GM12878 (cell line): ENCODE data around the gene FKRP. TPM values are rescaled to one million over a fixed set of nuclear protein-coding genes. Genes with fewer than 3 reads are reported as not detected.

Source experiments
- ATAC-seq: fragments of 200-7000 bp; cut with Tn5 transposase; 3 replicates; pipeline ENCODE4 v1.9.1; 2020; ENCODE audit warnings: mild to moderate bottlenecking, moderate library complexity
- BruUV-seq: library from RNA; stranded (reverse); fragments of 400-500 nt; replicated peaks from 2 replicates; lab custom pipeline; 2021; lab: Mats Ljungman, UMichigan
- CTCF ChIA-PET: fragments of 300-600 bp; sonication (Branson Sonifier 250); formaldehyde crosslinking; extraction: SDS; loops from one replicate; lab custom pipeline; 2021; ENCODE audit warnings: inconsistent platforms; lab: Yijun Ruan, JAX
- POLR2A ChIA-PET: fragments of 350-600 bp; formaldehyde crosslinking; extraction: SDS; loops from one replicate; lab custom pipeline; 2021; ENCODE audit warnings: inconsistent platforms; lab: Charles Lee
- RAD21 ChIA-PET: fragments of 300-600 bp; sonication (Branson Sonifier 250); formaldehyde crosslinking; loops from one replicate; lab custom pipeline; 2023; ENCODE audit warnings: antibody characterized with exemption; ENCODE audit not compliant: unreplicated experiment; lab: Charles Lee
- SMC1A ChIA-PET: fragments of 300-600 bp; sonication (Branson Sonifier 250); formaldehyde crosslinking; loops from one replicate; lab custom pipeline; 2023; ENCODE audit not compliant: unreplicated experiment, uncharacterized antibody; lab: Charles Lee
- DNase-seq: peaks from one replicate; pipeline ENCODE4 v3.0.0-alpha.2; 2011; ENCODE audit warnings: low read depth, low spot score
- FAIRE-seq: peaks from 3 replicates; lab custom pipeline; 2011; peaks lifted over from hg19 to GRCh38; lab: Jason Lieb, UNC
- H2AFZ ChIP-seq: 2 replicates; pipeline ENCODE4 v1.6.0; 2011; ENCODE audit warnings: low read depth, low read length, control low read depth; ENCODE audit not compliant: control insufficient read depth
- H3K27ac ChIP-seq: 2 replicates; pipeline ENCODE4 v1.5.1; 2011; ENCODE audit warnings: control low read depth; ENCODE audit not compliant: control insufficient read depth, insufficient read depth
- H3K27me3 ChIP-seq, 2 experiments: replicated peaks in 1 of 2; 2 replicates each; pipeline versions ENCODE4 v1.6.0 to v1.6.1; 2011; ENCODE audit warnings: low read length in 1 of 2; ENCODE audit not compliant: control insufficient read depth in 2 of 2, insufficient read depth in 2 of 2
- H3K36me3 ChIP-seq, 2 experiments: 2 replicates each; pipeline ENCODE4 v1.5.1; 2011; ENCODE audit warnings: low read length in 1 of 2; ENCODE audit not compliant: control insufficient read depth in 2 of 2, insufficient read depth in 2 of 2
- H3K4me1 ChIP-seq: 2 replicates; pipeline ENCODE4 v1.6.1; 2011; ENCODE audit warnings: mild to moderate bottlenecking, low read length, moderate library complexity, mixed read lengths; ENCODE audit not compliant: control insufficient read depth, insufficient read depth
- H3K4me2 ChIP-seq: 2 replicates; pipeline ENCODE4 v1.6.0; 2011; ENCODE audit warnings: control low read depth; ENCODE audit not compliant: control insufficient read depth, insufficient read depth
- H3K4me3 ChIP-seq: fragments of 200-600 bp; sonication (generic); 2 replicates; pipeline ENCODE4 v1.5.1; 2016
- H3K79me2 ChIP-seq: 2 replicates; pipeline ENCODE4 v1.6.0; 2011; ENCODE audit warnings: low read length; ENCODE audit not compliant: control insufficient read depth, insufficient read depth
- H3K9ac ChIP-seq: 2 replicates; pipeline ENCODE4 v1.8.0; 2011; ENCODE audit warnings: low read length, control low read depth, mixed read lengths; ENCODE audit not compliant: control insufficient read depth, insufficient read depth
- H3K9me3 ChIP-seq: replicated peaks from 3 replicates; pipeline ENCODE4 v1.5.1; 2011; ENCODE audit warnings: mild to moderate bottlenecking, low read length; ENCODE audit not compliant: control insufficient read depth, insufficient read depth
- H4K20me1 ChIP-seq: 2 replicates; pipeline ENCODE4 v1.6.0; 2011; ENCODE audit not compliant: control insufficient read depth, insufficient read depth
- IKZF1 ChIP-seq: fragments of 450-650 bp; conservative IDR thresholded peaks from 2 replicates; pipeline ENCODE4 v1.6.1; 2017; ENCODE audit warnings: antibody characterized with exemption, mild to moderate bottlenecking
- NFYB ChIP-seq: IDR thresholded peaks from 2 replicates; pipeline ENCODE4 v1.6.1; 2011; ENCODE audit warnings: low read depth, mild to moderate bottlenecking, low read length, improper control_type of control experiment, moderate library complexity; ENCODE audit not compliant: insufficient read depth
- SIX5 ChIP-seq: IDR thresholded peaks from 2 replicates; pipeline ENCODE4 v1.6.1; 2011; ENCODE audit warnings: mild to moderate bottlenecking, low read depth, low read length, moderate library complexity; ENCODE audit not compliant: severe bottlenecking
- SUPT20H ChIP-seq: IDR thresholded peaks from 2 replicates; pipeline ENCODE4 v1.6.1; 2011; ENCODE audit warnings: low read depth, mild to moderate bottlenecking, low read length, moderate library complexity, borderline replicate concordance; ENCODE audit not compliant: control insufficient read depth
- ZNF384 ChIP-seq: IDR thresholded peaks from 2 replicates; pipeline ENCODE4 v1.6.1; 2012; ENCODE audit warnings: low read depth, mild to moderate bottlenecking, low read length, improper control_type of control experiment, borderline replicate concordance
- WGBS: methylation state at CpG from one replicate; pipeline ENCODE4 v1.1.6; 2016; ENCODE audit warnings: low lambda C conversion rate; ENCODE audit not compliant: insufficient replicate concordance, insufficient coverage; ENCODE audit errors: missing lambda C conversion rate; 5-methylcytosine and 5-hydroxymethylcytosine counted together
- in situ Hi-C: fragments of 300-500 bp; cut with MboI; formaldehyde crosslinking; loops from 9 replicates; pipeline ENCODE4 v1.14.3; 2018; ENCODE audit warnings: mixed read lengths
- intact Hi-C: fragments of 100-400 bp; cut with micrococcal nuclease; formaldehyde crosslinking; loops from one replicate; pipeline ENCODE4 v1.14.2; 2022; ENCODE audit not compliant: unreplicated experiment
- polyA plus RNA-seq, 11 experiments: library from polyadenylated mRNA; depleted of rRNA in 4 of 11; unstranded in 6 of 11; stranded (reverse) in 5 of 11; fragments of >200 nt; fragmentation: Nextera tagmentation in 4 of 11; fragmentation: Illumina TruSeq in 1 of 11; extraction: Ambion mirVana in 4 of 11; extraction: Trizol in 1 of 11; gene quantifications; 1 replicate in 1 of 11; 2 replicates in 10 of 11; pipeline versions ENCODE4 v1.2.1 to v1.2.3, GENCODE V29; 2011 to 2016; ENCODE audit warnings: inconsistent platforms in 2 of 11, missing spikeins in 2 of 11, low read depth in 1 of 11
- total RNA-seq, 4 experiments: library from RNA; depleted of rRNA in 3 of 4; stranded (reverse); fragments of >200 nt in 3 of 4; fragmentation: Illumina TruSeq in 1 of 4; extraction: Trizol in 1 of 4; gene quantifications; 2 replicates each; pipeline versions ENCODE4 v1.2.1 to v1.2.3, GENCODE V29; 2013 to 2021
- TF ChIP-seq, protein P1 (sequence below): IDR thresholded peaks from 2 replicates; pipeline ENCODE4 v1.6.1; 2012; ENCODE audit warnings: low read depth, low read length, improper control_type of control experiment
- TF ChIP-seq, protein P2 (sequence below): IDR thresholded peaks from 2 replicates; pipeline ENCODE4 v1.6.1; 2012; ENCODE audit warnings: improper control_type of control experiment, low read depth, low read length; ENCODE audit not compliant: insufficient replicate concordance

Gene FKRP
- total and polyA plus RNA-seq, 10 of the 15 experiments (the other 5 are each of a cell fraction or from before 2014, with no cell fraction given) = 1.3 to 14.1 (median 7.8) TPM

DNA sequence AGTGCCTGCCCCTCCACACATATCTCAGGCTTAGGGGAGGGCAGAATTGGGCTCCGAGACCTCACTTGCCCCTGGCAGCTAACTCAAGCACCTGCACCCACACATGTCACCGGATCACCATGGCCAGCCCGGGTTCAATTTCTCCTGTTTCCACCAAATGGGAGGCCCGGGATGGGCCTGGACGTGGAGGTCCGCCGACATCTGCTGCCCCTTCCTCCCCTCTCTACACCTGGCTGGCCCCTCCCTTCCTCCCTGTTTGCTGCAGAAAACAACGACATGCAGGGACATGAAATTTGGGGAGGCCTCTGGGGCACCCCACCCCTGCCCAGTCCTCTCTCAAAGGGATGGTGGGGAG lies 30.3 kb upstream of the FKRP start:
- peak overlapping the region; percentile 74 for H3K27ac ChIP-seq
- H3K9ac ChIP-seq = peak overlapping the region; percentile 86
- H3K36me3 ChIP-seq = peaks cover 6 to 12% of the 10 kb centered on the region in 2 experiments; a peak in 3 of 4 replicates
- H3K4me1 ChIP-seq = peaks cover 30% of the 10 kb centered on the region
- FAIRE-seq (no peak), DNase-seq (no peak), ATAC-seq (no peak)
- H3K27me3 ChIP-seq = no peaks in the 10 kb centered on the region
- RAD21 ChIA-PET = interaction anchor here (1.7 kb wide), 1 partner anchor 96 kb away, joined by 5 read pairs; no protein-coding TSS in a partner anchor
- H3K9me3 ChIP-seq = no peaks in the 10 kb centered on the region
- CTCF ChIA-PET = interaction anchor here (0.8 to 5.4 kb wide), 9 partner anchors 11 to 528 kb away, joined by 3 to 64 read pairs (median 4); partner anchors contain the start of gene DACT3
- H4K20me1 ChIP-seq = no peaks in the 10 kb centered on the region
- peak overlapping the region; percentile 91 for H3K4me3 ChIP-seq
- peaks cover 50% of the 10 kb centered on the region for H3K79me2 ChIP-seq
- no peak overlapping the region for H2AFZ ChIP-seq
- WGBS = 0% methylated on average over 8 of the region's 8 CpGs
- no peak for TF ChIP-seq SUPT20H
- no peak for TF ChIP-seq ZNF384
- no peak for TF ChIP-seq NFYB
- TF ChIP-seq, protein P1, sequence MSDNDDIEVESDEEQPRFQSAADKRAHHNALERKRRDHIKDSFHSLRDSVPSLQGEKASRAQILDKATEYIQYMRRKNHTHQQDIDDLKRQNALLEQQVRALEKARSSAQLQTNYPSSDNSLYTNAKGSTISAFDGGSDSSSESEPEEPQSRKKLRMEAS = no peak
- TF ChIP-seq, protein P2, sequence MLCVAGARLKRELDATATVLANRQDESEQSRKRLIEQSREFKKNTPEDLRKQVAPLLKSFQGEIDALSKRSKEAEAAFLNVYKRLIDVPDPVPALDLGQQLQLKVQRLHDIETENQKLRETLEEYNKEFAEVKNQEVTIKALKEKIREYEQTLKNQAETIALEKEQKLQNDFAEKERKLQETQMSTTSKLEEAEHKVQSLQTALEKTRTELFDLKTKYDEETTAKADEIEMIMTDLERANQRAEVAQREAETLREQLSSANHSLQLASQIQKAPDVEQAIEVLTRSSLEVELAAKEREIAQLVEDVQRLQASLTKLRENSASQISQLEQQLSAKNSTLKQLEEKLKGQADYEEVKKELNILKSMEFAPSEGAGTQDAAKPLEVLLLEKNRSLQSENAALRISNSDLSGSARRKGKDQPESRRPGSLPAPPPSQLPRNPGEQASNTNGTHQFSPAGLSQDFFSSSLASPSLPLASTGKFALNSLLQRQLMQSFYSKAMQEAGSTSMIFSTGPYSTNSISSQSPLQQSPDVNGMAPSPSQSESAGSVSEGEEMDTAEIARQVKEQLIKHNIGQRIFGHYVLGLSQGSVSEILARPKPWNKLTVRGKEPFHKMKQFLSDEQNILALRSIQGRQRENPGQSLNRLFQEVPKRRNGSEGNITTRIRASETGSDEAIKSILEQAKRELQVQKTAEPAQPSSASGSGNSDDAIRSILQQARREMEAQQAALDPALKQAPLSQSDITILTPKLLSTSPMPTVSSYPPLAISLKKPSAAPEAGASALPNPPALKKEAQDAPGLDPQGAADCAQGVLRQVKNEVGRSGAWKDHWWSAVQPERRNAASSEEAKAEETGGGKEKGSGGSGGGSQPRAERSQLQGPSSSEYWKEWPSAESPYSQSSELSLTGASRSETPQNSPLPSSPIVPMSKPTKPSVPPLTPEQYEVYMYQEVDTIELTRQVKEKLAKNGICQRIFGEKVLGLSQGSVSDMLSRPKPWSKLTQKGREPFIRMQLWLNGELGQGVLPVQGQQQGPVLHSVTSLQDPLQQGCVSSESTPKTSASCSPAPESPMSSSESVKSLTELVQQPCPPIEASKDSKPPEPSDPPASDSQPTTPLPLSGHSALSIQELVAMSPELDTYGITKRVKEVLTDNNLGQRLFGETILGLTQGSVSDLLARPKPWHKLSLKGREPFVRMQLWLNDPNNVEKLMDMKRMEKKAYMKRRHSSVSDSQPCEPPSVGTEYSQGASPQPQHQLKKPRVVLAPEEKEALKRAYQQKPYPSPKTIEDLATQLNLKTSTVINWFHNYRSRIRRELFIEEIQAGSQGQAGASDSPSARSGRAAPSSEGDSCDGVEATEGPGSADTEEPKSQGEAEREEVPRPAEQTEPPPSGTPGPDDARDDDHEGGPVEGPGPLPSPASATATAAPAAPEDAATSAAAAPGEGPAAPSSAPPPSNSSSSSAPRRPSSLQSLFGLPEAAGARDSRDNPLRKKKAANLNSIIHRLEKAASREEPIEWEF = no peak
- 0 out of 2 replicates have a peak, but pooled peaks have one; percentile 5 for TF ChIP-seq IKZF1
- TF ChIP-seq SIX5 = no peak
- intact Hi-C loops (loop anchor here (5.0 kb wide), 1 partner anchor 103 kb away; no protein-coding TSS in a partner anchor), in situ Hi-C loops (no loop called here)
- no TSS peak for BruUV-seq
- H3K4me2 ChIP-seq = peak overlapping the region; percentile 60
- POLR2A ChIA-PET = interaction anchor here (0.6 to 2.1 kb wide), 8 partner anchors 13 to 1131 kb away, joined by 3 to 5 read pairs (median 3); partner anchors contain the start of gene SIX5
- SMC1A ChIA-PET = interaction anchor here (0.6 to 2.0 kb wide), 6 partner anchors 10 to 96 kb away, joined by 3 to 5 read pairs (median 3); no protein-coding TSS in a partner anchor
